IPS-20b (cell line): Measurements from ENCODE around the gene DLG2.

Experiments used
- H3K27ac ChIP-seq: one replicate; pipeline ENCODE4 v1.5.1; 2013; ENCODE audit warnings: low read length
- H3K27me3 ChIP-seq: 2 replicates; pipeline ENCODE4 v1.6.1; 2013; ENCODE audit warnings: mild to moderate bottlenecking, low read length, inconsistent platforms; ENCODE audit not compliant: insufficient read depth
- H3K36me3 ChIP-seq: 2 replicates; pipeline ENCODE4 v1.6.1; 2013; ENCODE audit warnings: low read depth, mild to moderate bottlenecking, inconsistent platforms, low read length, moderate library complexity; ENCODE audit not compliant: insufficient read depth
- H3K4me1 ChIP-seq: 2 replicates; pipeline ENCODE4 v1.6.1; 2013; ENCODE audit warnings: mild to moderate bottlenecking, control low read depth, inconsistent platforms, low read length, moderate library complexity; ENCODE audit not compliant: insufficient read depth
- H3K4me3 ChIP-seq: 2 replicates; pipeline ENCODE4 v1.5.1; 2013; ENCODE audit warnings: mild to moderate bottlenecking, low read length, inconsistent platforms
- H3K9ac ChIP-seq: 2 replicates; pipeline ENCODE4 v1.6.1; 2013; ENCODE audit warnings: low read depth, mild to moderate bottlenecking, inconsistent platforms, low read length, moderate library complexity
- H3K9me3 ChIP-seq: 2 replicates; pipeline ENCODE4 v1.6.1; 2013; ENCODE audit warnings: mild to moderate bottlenecking, low read depth, low read length, inconsistent platforms; ENCODE audit not compliant: insufficient read depth

DLG2 gene

DNA sequence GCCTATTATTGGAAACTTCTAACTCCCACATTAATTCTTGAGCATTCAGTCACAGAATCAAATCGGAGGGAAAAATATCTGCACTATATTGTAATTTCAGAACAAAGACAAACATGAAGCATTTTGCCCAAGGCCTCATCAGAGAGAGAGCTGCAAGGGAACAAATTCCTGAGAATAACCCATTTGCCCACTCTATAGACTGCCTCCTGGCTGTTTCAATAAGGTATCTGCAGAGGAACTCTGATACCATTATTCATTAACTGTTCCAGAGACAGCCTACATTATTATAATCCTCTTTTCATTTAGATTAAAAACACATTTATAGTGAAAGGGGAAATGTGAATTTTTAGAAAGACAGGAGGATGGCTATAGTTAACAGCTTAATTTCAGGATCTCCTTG is 663.9 kb downstream of the DLG2 start:
- no peak overlapping the region for H3K4me3 ChIP-seq
- no peak overlapping the region for H3K9ac ChIP-seq
- H3K27me3 ChIP-seq: no peaks in the 10 kb centered on the region
- H3K36me3 ChIP-seq: no peaks in the 10 kb centered on the region
- no peaks in the 10 kb centered on the region for H3K9me3 ChIP-seq
- peaks cover 5% of the 10 kb centered on the region; the same call in 1 of the 2 replicates for H3K4me1 ChIP-seq
- H3K27ac ChIP-seq: no peak overlapping the region

DNA sequence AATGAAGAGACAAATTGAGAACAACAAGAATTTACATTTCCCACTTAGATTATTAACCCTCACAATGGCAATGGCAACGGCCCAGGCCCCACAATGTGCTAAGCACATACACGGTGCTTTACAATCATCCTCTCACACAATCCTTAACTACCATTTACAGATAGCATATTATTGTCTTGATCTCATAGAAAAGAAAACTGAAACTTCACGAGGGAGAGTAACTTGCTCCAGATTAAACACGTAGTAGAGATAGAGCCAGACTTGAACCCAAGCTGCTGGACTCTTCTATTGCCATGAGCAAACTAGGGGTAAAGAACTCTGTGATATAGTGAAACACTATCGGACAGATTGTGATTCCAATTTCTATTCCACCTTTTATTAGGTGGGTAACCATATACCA is 665.1 kb downstream of the DLG2 start:
- H3K9ac ChIP-seq: no peak overlapping the region
- H3K9me3 ChIP-seq: no peaks in the 10 kb centered on the region
- peaks cover 5% of the 10 kb centered on the region; the same call in 1 of the 2 replicates for H3K4me1 ChIP-seq
- no peaks in the 10 kb centered on the region for H3K27me3 ChIP-seq
- H3K27ac ChIP-seq: no peak overlapping the region
- no peaks in the 10 kb centered on the region for H3K36me3 ChIP-seq
- no peak overlapping the region for H3K4me3 ChIP-seq

DNA sequence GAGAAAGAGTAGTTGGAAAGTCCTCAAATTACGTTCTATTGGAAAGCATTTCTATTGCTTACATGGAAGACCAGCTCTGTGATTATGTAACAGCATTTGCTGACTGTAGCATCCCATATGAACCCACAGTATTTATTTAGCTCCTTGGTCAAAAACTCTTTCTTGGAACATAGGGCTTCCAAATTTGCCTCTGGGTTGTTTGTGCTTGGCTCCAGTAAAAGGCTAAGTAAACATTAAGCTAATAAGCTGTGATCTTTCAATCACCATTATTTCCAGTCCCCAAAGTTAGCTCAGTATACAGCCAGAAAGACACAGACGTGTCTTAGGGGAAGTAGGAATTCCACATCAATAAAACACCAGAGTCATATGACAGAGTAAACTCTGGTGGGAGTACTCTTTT is 668.8 kb downstream of the DLG2 start:
- Histone ChIP-seq H3K36me3 (no peaks in the 10 kb centered on the region), H3K4me3 (no peak overlapping the region), H3K9me3 (no peaks in the 10 kb centered on the region), H3K27me3 (no peaks in the 10 kb centered on the region), H3K4me1 (no peaks in the 10 kb centered on the region), H3K27ac (no peak overlapping the region), H3K9ac (no peak overlapping the region)

DNA sequence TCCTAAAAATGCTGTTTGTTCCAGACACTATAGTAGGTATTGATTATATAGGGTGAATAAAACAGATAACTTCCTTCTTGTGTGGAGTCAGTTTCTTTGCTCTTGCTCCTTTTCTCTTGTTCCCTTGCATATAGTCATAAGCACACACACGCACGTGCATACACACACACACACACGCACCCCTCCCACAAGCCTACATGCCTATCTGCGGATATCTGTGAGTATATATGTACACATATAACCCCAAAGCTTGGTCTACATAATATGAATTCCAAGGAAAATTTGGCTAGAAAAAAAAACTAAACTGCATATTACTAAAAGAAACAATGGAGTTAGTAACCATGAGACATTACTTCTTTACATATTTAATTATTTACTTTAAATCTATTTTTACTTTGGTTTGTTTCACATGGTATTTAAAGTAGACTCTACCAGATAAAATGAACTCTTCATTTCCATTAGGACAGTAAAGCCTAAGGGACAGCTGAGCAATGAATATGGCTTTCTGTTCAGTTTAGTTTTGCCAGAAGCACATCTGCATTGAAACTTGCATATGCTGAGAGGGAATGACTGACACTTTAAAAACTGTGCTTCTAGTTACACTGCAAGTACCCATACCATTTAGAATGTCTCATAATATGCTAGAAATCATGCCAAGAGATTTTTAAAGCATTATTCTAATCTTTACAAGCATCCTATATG is 676.4 kb downstream of the DLG2 start:
- H3K4me3 ChIP-seq: no peak overlapping the region
- H3K9ac ChIP-seq: no peak overlapping the region
- H3K27me3 ChIP-seq: no peaks in the 10 kb centered on the region
- no peaks in the 10 kb centered on the region for H3K36me3 ChIP-seq
- no peaks in the 10 kb centered on the region for H3K9me3 ChIP-seq
- H3K4me1 ChIP-seq: peaks cover 13% of the 10 kb centered on the region; the same call in 1 of the 2 replicates
- no peak overlapping the region for H3K27ac ChIP-seq

DNA sequence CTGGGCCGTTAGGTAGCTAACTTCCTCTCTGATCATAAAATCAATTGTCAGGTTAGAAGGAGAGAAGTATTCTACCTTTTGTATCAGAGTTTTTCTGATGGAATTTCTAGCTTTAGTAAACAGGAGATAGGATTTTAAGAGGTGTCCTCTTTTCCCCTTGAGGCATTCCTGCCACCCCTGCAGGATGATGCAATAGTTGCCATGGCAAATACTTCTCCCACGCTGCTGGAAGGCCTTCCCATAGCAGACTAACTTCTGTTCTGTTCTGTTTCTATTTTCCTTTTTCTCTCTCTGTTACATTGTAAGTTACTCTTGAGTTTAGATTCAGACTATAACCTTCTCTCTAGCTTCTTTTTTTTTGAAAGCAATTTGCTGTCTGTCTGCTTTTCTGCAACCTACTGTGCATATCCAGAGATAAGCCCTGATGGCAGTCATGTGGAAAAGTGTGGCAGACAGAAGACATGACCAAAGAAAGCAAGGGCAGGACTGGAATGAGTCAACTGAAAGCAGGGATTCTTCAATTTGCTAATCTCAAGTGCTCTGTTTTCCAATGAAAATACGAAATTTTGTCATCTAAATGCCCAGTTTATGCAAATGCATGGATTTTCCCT is 679.1 kb downstream of the DLG2 start:
- H3K4me1 ChIP-seq: peaks cover 13% of the 10 kb centered on the region; the same call in 1 of the 2 replicates
- H3K9ac ChIP-seq: no peak overlapping the region
- H3K4me3 ChIP-seq: no peak overlapping the region
- H3K27ac ChIP-seq: no peak overlapping the region
- H3K9me3 ChIP-seq: no peaks in the 10 kb centered on the region
- H3K27me3 ChIP-seq: no peaks in the 10 kb centered on the region
- no peaks in the 10 kb centered on the region for H3K36me3 ChIP-seq

DNA sequence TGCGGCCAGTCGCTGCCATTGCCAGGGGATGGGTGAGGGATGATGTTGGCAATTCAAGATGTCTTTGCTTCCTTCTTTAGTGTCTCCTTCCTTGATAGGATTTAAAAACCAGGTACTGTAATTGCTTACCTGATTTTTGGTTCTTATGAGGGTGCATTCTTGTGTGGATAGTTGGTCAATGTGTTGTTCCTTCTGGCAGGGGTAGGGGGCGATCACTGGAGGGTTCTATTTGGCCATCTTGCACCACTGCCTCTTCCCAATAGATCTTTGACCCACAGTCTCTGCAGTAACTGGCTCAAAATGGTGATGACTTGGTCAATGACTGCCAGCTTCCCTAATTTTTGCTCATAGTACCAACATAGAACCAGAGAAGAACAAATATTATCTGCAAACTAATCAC is 680.1 kb downstream of the DLG2 start:
- Histone ChIP-seq H3K27ac (no peak overlapping the region), H3K4me1 (peaks cover 13% of the 10 kb centered on the region; the same call in 1 of the 2 replicates), H3K9ac (no peak overlapping the region)

DNA sequence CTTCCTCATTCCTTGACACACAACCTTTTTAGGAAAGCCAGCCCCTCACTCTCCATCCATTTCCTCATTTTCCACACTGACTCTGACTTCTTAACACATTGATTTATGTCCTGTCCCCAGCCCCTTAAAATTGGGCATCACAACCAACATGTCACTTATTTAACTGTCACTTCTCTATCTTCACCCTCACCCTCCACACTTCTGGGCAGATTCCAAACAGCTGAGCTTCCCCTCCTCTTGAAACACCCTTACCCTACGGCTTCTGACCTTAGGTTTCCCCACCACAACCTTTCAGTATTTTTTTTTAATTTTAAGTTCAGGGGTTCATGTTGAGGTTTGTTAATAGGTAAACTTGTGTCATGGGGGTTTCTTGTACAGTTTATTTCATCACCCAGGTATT is 696.3 kb downstream of the DLG2 start:
- Histone ChIP-seq H3K27me3 (no peaks in the 10 kb centered on the region), H3K36me3 (no peaks in the 10 kb centered on the region), H3K9ac (no peak overlapping the region), H3K27ac (no peak overlapping the region), H3K9me3 (no peaks in the 10 kb centered on the region), H3K4me1 (no peaks in the 10 kb centered on the region), H3K4me3 (no peak overlapping the region)

More for the DNA sequence above, 680.1 kb downstream of the DLG2 start:
- H3K4me3 ChIP-seq: no peak overlapping the region
- H3K36me3 ChIP-seq: no peaks in the 10 kb centered on the region
- H3K27me3 ChIP-seq: no peaks in the 10 kb centered on the region
- H3K9me3 ChIP-seq: no peaks in the 10 kb centered on the region

DNA sequence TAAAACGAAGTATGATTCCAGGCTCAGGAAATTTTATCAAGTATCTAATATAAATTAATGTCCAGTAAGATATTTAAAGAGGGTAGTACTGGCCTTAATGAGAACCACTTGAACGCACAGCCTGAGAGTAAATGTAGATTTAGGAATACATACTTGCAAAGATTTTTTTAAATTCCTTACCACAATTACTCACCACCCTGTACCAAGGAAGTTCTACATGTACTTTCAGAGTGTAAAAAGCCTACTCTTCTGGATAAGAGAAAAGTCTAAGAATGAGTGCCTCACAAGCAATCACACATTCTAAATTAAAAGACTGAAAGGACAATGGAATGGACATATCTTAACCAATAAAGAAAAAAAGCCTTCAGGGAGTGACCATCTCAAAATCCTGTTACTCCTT is 697.4 kb downstream of the DLG2 start:
- Histone ChIP-seq H3K4me1 (peaks cover 1% of the 10 kb centered on the region; the same call in 1 of the 2 replicates), H3K4me3 (no peak overlapping the region), H3K36me3 (no peaks in the 10 kb centered on the region), H3K9ac (no peak overlapping the region), H3K27ac (no peak overlapping the region), H3K27me3 (no peaks in the 10 kb centered on the region), H3K9me3 (no peaks in the 10 kb centered on the region)

DNA sequence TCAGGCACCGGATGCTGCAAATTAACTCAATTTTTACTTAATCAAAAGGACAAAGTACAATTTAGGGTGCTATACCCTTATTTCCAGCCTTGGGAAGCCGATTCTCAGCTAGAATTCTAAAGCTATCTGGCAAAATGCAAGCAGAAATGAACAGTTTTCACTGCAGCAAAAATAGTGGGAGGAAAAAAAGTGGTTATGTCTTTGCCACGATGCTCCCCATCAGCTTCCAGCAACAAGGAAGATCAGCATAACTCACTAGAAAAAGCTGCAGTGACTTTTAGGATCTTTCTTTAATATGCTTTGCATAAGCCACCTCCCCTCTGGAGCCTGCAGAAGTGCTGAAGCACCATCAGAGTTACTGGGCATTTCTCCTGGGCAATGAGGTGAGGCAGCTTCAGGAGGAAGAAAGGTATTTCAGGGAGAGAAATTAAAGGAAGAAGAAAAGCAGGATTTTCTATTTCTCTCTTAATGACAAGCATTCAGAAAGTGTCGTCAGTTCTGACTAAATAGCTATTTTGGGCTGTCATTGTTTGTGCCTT is 702.9 kb downstream of the DLG2 start:
- Histone ChIP-seq H3K4me3 (no peak overlapping the region), H3K27ac (no peak overlapping the region), H3K9ac (no peak overlapping the region; the same call in 1 of the 2 replicates), H3K4me1 (peaks cover 36% of the 10 kb centered on the region; the same call in 1 of the 2 replicates), H3K36me3 (no peaks in the 10 kb centered on the region), H3K9me3 (no peaks in the 10 kb centered on the region), H3K27me3 (peaks cover 9% of the 10 kb centered on the region; the same call in 1 of the 2 replicates)

DNA sequence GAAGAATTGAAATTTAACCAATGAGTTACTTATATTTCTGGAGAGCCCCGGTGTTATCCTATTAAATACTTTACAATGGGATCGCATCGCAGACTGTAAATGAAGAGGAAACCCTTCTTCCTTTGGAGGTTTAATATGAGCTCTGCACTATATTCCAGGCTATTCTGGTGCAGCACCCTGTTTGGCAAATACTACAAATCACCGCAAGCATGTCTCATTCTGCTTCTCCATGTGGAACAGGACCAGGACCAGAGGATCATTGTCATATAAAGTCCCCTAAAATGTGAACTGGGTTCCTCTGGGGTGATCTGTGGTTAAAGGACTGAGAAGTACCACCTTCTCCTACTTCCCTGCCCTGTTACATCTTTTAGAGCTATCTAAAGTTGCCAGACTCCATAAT is 703.7 kb downstream of the DLG2 start:
- Histone ChIP-seq H3K27me3 (peaks cover 9% of the 10 kb centered on the region; the same call in 1 of the 2 replicates), H3K9ac (peak overlapping the region; percentile 56; the same call in 1 of the 2 replicates), H3K36me3 (no peaks in the 10 kb centered on the region), H3K4me3 (peak overlapping the region; percentile 61; the same call in 1 of the 2 replicates), H3K27ac (no peak overlapping the region), H3K4me1 (peaks cover 36% of the 10 kb centered on the region; the same call in 1 of the 2 replicates), H3K9me3 (no peaks in the 10 kb centered on the region)

DNA sequence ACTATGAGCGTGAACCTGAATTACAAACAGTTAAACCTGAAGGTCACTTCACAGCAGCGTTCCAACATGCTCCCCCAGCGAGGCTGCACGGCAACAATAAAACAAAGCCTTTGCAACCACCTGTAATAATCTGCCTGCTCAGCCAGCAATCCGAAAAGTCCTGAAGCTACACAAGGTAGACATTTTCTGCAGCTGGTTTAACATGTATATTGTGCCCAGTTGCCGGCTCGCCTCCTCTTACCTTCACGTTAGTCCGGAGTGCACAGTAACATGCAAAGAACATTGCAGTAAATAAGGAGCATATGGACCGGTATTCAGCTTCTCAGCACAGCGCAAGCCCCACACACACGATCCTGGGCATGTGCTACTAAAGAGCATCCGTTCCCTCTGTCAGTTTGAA is 704.3 kb downstream of the DLG2 start:
- Histone ChIP-seq H3K4me3 (peak overlapping the region; percentile 61), H3K36me3 (no peaks in the 10 kb centered on the region), H3K4me1 (peaks cover 36% of the 10 kb centered on the region; the same call in 1 of the 2 replicates), H3K9me3 (no peaks in the 10 kb centered on the region), H3K9ac (peak overlapping the region; percentile 56; the same call in 1 of the 2 replicates), H3K27ac (peak overlapping the region; percentile 8), H3K27me3 (peaks cover 9% of the 10 kb centered on the region; the same call in 1 of the 2 replicates)
